Measurements from ENCODE around the gene NUP188. TPM values are rescaled to one million over a fixed set of nuclear protein-coding genes. Genes with fewer than 3 reads are reported as not detected.

The NUP188 gene
- total and polyA plus RNA-seq, 2 of the 4 experiments (the other 2 are of a cell fraction) = 53.0 to 59.1 TPM

DNA sequence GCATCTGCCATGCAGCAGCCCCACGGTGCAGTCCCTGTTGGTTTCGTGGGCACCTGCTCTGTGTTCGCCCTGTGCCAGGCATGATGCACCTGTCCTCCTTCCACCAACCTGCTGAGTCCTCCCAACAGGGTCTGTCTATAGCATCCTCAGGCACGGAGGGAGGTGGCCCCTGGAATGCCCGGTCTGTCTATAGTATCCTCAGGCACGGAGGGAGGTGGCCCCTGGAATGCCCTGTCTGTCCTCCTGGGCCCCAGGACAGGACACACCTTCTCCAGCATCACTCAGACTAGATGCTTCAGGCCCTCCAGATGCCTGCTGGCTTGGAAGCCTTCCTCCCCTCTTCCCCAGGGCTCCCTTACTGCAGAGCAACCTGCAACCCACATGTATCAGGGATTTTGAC lies 36.6 kb upstream of the NUP188 start:
- peak overlapping the region; percentile 96 for H3K56ac ChIP-seq (ENCODE audit: extremely low read depth, insufficient read depth, low read length)
- dilution Hi-C loops (cut with HindIII; ENCODE audit: low sequenced_read_pairs, unreplicated experiment) = no loop called here
- ATAC-seq (ENCODE audit: low read depth) = no peak
- ChIA-PET CTCF (interaction anchor here (0.6 kb wide), 1 partner anchor 13 kb away, joined by 4 read pairs; no protein-coding TSS in a partner anchor), POLR2A (ENCODE audit: unreplicated experiment) (no interaction called here)
- H4K20me1 ChIP-seq (ENCODE audit: insufficient read depth, low read length) = no peaks in the 10 kb centered on the region; the same call in none of the 2 replicates
- H2BK5ac ChIP-seq (ENCODE audit: low read depth, low read length, poor library complexity, severe bottlenecking) = peak overlapping the region; percentile 99
- H2AK5ac ChIP-seq (ENCODE audit: low read depth, low read length) = peak overlapping the region; percentile 100
- H3K4me3 ChIP-seq (ENCODE audit: insufficient read depth, low read depth, low read length) = no peak overlapping the region
- 70% methylated on average over 2 of the region's 6 CpGs; no CpG with 5 or more reads in 1 of the 2 experiments for WGBS, 2 experiments (ENCODE audit: extremely low coverage in 2 of 2, insufficient read length in 1 of 2)
- no peaks in the 10 kb centered on the region for H3K9me3 ChIP-seq (ENCODE audit: control insufficient read depth, insufficient read depth, low read length)
- peak overlapping the region; percentile 92 for H3K14ac ChIP-seq (replicated peaks; ENCODE audit: low read depth, low read length)
- H3K18ac ChIP-seq (ENCODE audit: low read depth, low read length) = peak overlapping the region; percentile 55
- peak overlapping the region; percentile 99 for H3K4ac ChIP-seq (ENCODE audit: low read depth, low read length)
- H4K91ac ChIP-seq (ENCODE audit: insufficient read depth, low read depth, low read length) = peak overlapping the region; percentile 99
- H2BK120ac ChIP-seq (ENCODE audit: low read depth, low read length) = peak overlapping the region; percentile 99
- intact Hi-C loops (cut with micrococcal nuclease) = no loop called here
- peak overlapping the region; percentile 97 for H3K23ac ChIP-seq (ENCODE audit: low read depth, low read length)
- peak overlapping the region; percentile 36 for H3K9ac ChIP-seq (ENCODE audit: low read depth, low read length)
- no peaks in the 10 kb centered on the region for H3K27me3 ChIP-seq (ENCODE audit: control insufficient read depth, insufficient read depth, low read length)
- no peak overlapping the region for H3K4me2 ChIP-seq (ENCODE audit: low read depth, low read length)
- peak overlapping the region; percentile 90 to 94 for H4K8ac ChIP-seq (ENCODE audit: low read depth in 2 of 2, low read length in 2 of 2)
- H4K5ac ChIP-seq (ENCODE audit: low read depth, low read length) = peak overlapping the region; percentile 69
- H3K36me3 ChIP-seq (ENCODE audit: control insufficient read depth, insufficient read depth, low read length) = peaks cover 42% of the 10 kb centered on the region
- H2BK20ac ChIP-seq (ENCODE audit: low read depth, low read length) = peak overlapping the region; percentile 95
- in situ Hi-C loops (cut with MboI; ENCODE audit: low sequenced_read_pairs) = no loop called here
- H3K4me1 ChIP-seq (ENCODE audit: control insufficient read depth, insufficient read depth, low read length) = peaks cover 29% of the 10 kb centered on the region
- peaks cover 35 to 94% of the 10 kb centered on the region in 2 experiments; a peak in 3 of 4 replicates for H3K79me1 ChIP-seq (ENCODE audit: low read depth in 1 of 2, low read length in 2 of 2)
- H3K27ac ChIP-seq (ENCODE audit: insufficient read depth, low read length) = peak overlapping the region; percentile 88
- peaks cover 34% of the 10 kb centered on the region for H3K9me1 ChIP-seq (ENCODE audit: insufficient read depth, low read length)
- no TSS peak for BruUV-seq (replicated peaks)
- H2AK9ac ChIP-seq (replicated peaks; ENCODE audit: low read depth, low read length, poor library complexity) = peak overlapping the region; percentile 99
- peak overlapping the region; percentile 72 for H2BK15ac ChIP-seq (ENCODE audit: low read depth, low read length)
- no peak for DNase-seq
- TF ChIP-seq RFX5 (IDR thresholded peaks at IDR 0.05; ENCODE audit: low read depth, low read length) (no peak), FOS (IDR thresholded peaks at IDR 0.05; ENCODE audit: low read depth, low read length) (no peak)
- peak overlapping the region; percentile 81 for H2AFZ ChIP-seq (replicated peaks; ENCODE audit: low read length, poor library complexity)
